ENCODE data around the gene RRP8. TPM values are rescaled to one million over a fixed set of nuclear protein-coding genes. Genes with fewer than 3 reads are reported as not detected.

Gene RRP8
- total and polyA plus RNA-seq, 2 of the 8 experiments (the other 6 are each of a cell fraction or from before 2014, with no cell fraction given), result 4.2 to 14.9 TPM

GRCh38 chr11:6628526-6628925, 25.1 kb upstream of the RRP8 start (continued):
- TF ChIP-seq CHD7 (IDR thresholded peaks at IDR 0.05; ENCODE audit: insufficient replicate concordance, low read length) (no peak), CBX8 (IDR thresholded peaks at IDR 0.05; ENCODE audit: borderline replicate concordance, low read depth, low read length) (no peak), MAX (IDR thresholded peaks at IDR 0.05) (no peak), CEBPB (IDR thresholded peaks at IDR 0.05; ENCODE audit: low read depth, low read length) (no peak), ATF2 (IDR thresholded peaks at IDR 0.05; ENCODE audit: low read length) (no peak), SIRT6 (IDR thresholded peaks at IDR 0.05; ENCODE audit: low read length) (no peak), YY1 (IDR thresholded peaks at IDR 0.05; ENCODE audit: low read depth, low read length) (no peak), SIX5 (IDR thresholded peaks at IDR 0.05; ENCODE audit: low read depth, low read length) (no peak), SIN3A (conservative IDR thresholded peaks at IDR 0.05 in 1 of 2, IDR thresholded peaks at IDR 0.05 in 1 of 2; ENCODE audit: low read depth in 1 of 2, low read length in 2 of 2) (no peak), SAP30 (IDR thresholded peaks at IDR 0.05; ENCODE audit: insufficient read depth, insufficient replicate concordance, low read length) (no peak)
